KBM-7 (cell line): ENCODE data around the gene BLID.

Source experiments
- DNase-seq: peaks from one replicate; pipeline ENCODE4 v3.0.0-alpha.2; 2015
- in situ Hi-C: fragments of 300-500 bp; cut with MboI; formaldehyde crosslinking; loops from 2 replicates; pipeline ENCODE4 v1.14.3; 2020; ENCODE audit warnings: low sequenced_read_pairs, low pct_unique_long_range_greater_than_20kb, mixed read lengths

Gene BLID

DNA sequence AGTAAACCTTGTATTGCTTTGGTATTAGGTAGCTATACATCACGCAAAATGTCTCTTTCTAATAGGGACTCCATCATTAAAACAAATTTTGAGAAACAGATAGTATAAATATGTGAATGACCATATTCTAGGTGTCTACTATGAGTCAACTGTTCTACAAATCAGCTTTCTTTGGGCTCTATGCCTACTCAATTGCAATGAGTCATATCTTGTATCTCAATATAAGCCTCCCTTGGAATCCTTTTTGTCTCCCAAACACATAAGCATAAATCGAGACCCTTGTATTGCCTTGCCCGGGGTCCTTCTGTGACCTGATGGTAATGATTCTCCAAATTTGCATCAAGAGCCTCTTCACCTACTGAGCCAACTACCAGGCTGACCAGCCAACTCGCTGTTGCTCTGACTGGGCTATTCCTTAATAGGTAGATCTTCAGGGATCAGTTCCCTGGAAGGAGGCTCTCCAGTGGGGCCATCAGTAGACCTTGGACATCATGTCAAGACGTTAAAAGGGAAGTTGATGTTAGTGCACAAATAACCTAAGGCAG lies 22.2 kb downstream of the BLID start:
- no peak for DNase-seq
- in situ Hi-C loops = no loop called here

DNA sequence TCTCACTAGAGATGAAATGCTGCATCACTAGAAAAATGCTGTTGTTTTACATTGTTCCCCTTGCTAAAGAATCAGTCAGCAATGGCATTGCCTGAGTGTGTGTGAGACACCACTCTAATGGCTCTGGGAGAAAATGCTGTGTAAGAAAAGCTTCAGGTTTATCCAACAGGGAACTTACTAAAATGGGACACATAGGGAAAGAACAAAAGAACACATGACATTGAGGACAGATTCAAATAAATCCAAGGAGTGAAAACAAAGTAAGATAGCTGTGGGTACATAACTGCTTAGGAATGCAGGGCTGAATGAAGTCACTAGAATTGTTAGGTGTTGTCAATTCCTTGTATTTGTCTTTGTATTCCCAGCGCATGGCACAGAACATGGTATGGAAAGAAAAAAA lies 24.2 kb downstream of the BLID start:
- in situ Hi-C loops = no loop called here
- no peak for DNase-seq

- in situ Hi-C loops = no loop called here
- DNase-seq = no peak
Measured at GRCh38 chr11:122089111-122089510, 26.9 kb downstream of the BLID start.

GRCh38 chr11:122085712-122086111 lies 30.3 kb downstream of the BLID start:
- in situ Hi-C loops = no loop called here
- no peak for DNase-seq

DNA sequence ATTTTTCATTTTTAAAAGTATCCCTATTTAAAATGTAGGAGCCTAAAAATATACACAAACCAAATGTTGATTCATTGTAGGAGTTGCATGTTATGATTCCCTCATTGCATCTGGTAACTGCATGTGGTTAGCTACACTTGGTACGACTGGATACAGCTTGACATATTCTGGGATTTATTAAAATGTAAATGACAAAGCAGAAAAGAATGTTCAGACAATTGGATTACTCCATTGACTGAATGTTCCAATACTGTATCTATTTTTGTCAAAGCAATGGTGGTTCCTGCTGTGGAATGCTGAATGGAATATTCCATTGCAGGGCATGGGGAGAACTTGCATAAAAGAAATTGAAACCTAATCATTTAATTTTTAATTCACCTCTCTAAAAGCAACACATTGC lies 30.8 kb downstream of the BLID start:
- no peak for DNase-seq
- in situ Hi-C loops = no loop called here

DNA sequence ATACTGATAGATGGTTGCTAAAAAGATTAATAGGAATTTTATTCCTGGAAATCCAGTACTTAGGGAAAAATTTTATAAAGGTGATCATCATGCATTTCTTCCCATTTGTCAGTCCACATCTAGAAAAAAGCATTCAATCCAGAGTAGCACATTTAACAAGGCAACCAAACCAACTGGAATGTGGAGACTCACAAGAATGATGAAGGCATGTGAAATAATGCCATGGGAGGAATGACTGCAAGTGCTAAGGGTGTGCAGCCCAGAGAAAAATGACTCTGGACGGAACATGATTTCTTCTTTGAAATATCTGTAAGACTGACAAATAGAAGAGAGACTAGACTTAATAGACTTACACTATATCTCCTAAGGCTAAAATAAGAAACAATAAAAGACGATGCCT lies 33.8 kb downstream of the BLID start:
- in situ Hi-C loops = no loop called here
- DNase-seq = no peak

DNA sequence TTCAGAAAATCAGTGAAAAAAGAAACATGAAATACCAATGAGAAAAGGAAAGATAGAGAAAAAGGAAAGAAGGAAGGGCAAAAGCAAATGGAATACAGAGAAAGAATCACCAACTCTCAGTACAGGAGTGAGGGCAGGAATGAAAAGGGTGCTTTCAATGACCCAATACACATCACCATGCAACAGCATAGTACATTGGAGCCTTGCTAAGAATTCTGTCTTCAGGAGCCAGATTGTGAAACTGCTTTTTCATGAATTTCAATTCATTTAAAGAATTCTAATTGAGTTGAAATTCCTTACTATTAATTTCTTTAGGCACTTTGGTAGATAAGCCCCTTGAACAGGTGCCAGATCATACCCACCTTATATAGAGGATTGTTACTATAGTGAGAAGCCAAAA lies 34.9 kb downstream of the BLID start:
- in situ Hi-C loops = no loop called here
- no peak for DNase-seq

GRCh38 chr11:122077459-122077858 lies 38.6 kb downstream of the BLID start:
- no peak for DNase-seq
- in situ Hi-C loops = no loop called here

GRCh38 chr11:122076512-122077120 lies 39.4 kb downstream of the BLID start:
- in situ Hi-C loops = no loop called here
- no peak for DNase-seq

DNA sequence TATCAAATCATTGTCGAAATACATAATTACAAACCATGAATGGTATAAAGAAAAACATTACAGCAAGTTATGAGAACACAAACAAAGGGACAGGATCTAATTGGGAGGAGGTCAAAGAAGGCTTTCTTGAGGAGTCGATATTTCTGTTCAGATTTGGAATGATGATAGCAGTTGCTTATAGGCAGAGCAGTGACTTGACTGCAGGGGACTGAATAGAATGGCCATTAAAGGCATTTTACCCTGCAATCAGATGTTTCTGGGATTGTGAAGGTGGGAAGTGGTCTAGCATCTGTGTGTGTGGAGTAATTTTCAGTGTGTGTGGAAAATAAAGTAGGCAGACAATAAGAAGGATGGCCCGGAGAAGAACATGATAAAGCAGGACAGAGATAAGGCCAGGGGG lies 41.0 kb downstream of the BLID start:
- in situ Hi-C loops = no loop called here
- no peak for DNase-seq

GRCh38 chr11:122074022-122074421 lies 42.0 kb downstream of the BLID start:
- in situ Hi-C loops = no loop called here
- DNase-seq = no peak

GRCh38 chr11:122071709-122072202 lies 44.3 kb downstream of the BLID start:
- in situ Hi-C loops = no loop called here
- no peak for DNase-seq

GRCh38 chr11:122069707-122070360 lies 46.2 kb downstream of the BLID start:
- DNase-seq = peak; percentile 4
- in situ Hi-C loops = no loop called here

- DNase-seq = no peak
- in situ Hi-C loops = no loop called here
Measured at GRCh38 chr11:122068837-122069236, 47.2 kb downstream of the BLID start.

- in situ Hi-C loops = no loop called here
- no peak for DNase-seq
Measured at GRCh38 chr11:122068141-122068540, 47.9 kb downstream of the BLID start.
